ENCODE results near the gene GRAP. TPM values are rescaled to one million over a fixed set of nuclear protein-coding genes. Genes with fewer than 3 reads are reported as not detected.

Gene GRAP
- total RNA-seq, 6 experiments from 2014 or later, result 0.10 to 0.48 (median 0.14) TPM; not detected in 3

DNA sequence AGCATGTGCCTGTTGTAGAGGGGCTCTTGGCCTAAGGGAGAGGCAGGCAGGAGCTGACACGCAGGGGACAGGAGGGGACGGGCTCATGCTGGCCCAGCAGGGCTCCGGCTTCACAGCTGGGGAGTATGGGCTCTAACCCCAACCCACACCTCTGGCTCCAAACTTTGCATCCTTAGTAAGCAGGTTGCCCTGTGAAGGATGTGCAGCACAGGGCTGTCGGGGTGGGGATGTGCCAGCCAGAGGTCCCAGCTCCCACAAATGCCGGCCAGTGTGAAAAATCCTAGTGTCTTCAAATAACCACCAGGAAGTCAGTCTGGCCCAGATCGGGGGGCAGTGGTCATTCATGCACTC is 28.2 kb downstream of the GRAP start:
- no peak for DNase-seq
- H3K4me3 Mint-ChIP-seq, result no peak overlapping the region
- H3K36me3 Mint-ChIP-seq (ENCODE audit: low read depth), result no peaks in the 10 kb centered on the region
- H3K27me3 Mint-ChIP-seq (ENCODE audit: insufficient read depth), result peaks cover 3% of the 10 kb centered on the region; the same call in 1 of the 2 replicates
- H3K9me3 Mint-ChIP-seq, result no peaks in the 10 kb centered on the region
- H3K27ac Mint-ChIP-seq, result no peak overlapping the region
- TF ChIP-seq, protein P1, sequence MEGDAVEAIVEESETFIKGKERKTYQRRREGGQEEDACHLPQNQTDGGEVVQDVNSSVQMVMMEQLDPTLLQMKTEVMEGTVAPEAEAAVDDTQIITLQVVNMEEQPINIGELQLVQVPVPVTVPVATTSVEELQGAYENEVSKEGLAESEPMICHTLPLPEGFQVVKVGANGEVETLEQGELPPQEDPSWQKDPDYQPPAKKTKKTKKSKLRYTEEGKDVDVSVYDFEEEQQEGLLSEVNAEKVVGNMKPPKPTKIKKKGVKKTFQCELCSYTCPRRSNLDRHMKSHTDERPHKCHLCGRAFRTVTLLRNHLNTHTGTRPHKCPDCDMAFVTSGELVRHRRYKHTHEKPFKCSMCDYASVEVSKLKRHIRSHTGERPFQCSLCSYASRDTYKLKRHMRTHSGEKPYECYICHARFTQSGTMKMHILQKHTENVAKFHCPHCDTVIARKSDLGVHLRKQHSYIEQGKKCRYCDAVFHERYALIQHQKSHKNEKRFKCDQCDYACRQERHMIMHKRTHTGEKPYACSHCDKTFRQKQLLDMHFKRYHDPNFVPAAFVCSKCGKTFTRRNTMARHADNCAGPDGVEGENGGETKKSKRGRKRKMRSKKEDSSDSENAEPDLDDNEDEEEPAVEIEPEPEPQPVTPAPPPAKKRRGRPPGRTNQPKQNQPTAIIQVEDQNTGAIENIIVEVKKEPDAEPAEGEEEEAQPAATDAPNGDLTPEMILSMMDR (IDR thresholded peaks at IDR 0.05), result no peak
- peaks cover 12% of the 10 kb centered on the region for H3K4me1 Mint-ChIP-seq (ENCODE audit: low read depth)

- peaks cover 3% of the 10 kb centered on the region; the same call in 1 of the 2 replicates for H3K27me3 Mint-ChIP-seq (ENCODE audit: insufficient read depth)
- TF ChIP-seq, protein P1 (IDR thresholded peaks at IDR 0.05), result no peak
These were observed 28.8 kb downstream of the GRAP start for GRCh38 chr17:19017804-19018599.

GRCh38 chr17:19017401-19017800 is 29.4 kb downstream of the GRAP start:
- Mint-ChIP-seq H3K27me3 (ENCODE audit: insufficient read depth) (peaks cover 3% of the 10 kb centered on the region; the same call in 1 of the 2 replicates), H3K36me3 (ENCODE audit: low read depth) (no peaks in the 10 kb centered on the region), H3K4me3 (no peak overlapping the region), H3K27ac (no peak overlapping the region), H3K4me1 (ENCODE audit: low read depth) (peaks cover 12% of the 10 kb centered on the region), H3K9me3 (no peaks in the 10 kb centered on the region)
- DNase-seq, result no peak
- TF ChIP-seq, protein P1 (IDR thresholded peaks at IDR 0.05), result no peak

More at GRCh38 chr17:19017804-19018599, 28.8 kb downstream of the GRAP start:
- no peak overlapping the region for H3K27ac Mint-ChIP-seq
- H3K4me1 Mint-ChIP-seq (ENCODE audit: low read depth), result peaks cover 12% of the 10 kb centered on the region
- H3K9me3 Mint-ChIP-seq, result no peaks in the 10 kb centered on the region
- no peaks in the 10 kb centered on the region for H3K36me3 Mint-ChIP-seq (ENCODE audit: low read depth)
- no peak for DNase-seq
- H3K4me3 Mint-ChIP-seq, result no peak overlapping the region

GRCh38 chr17:19016881-19017280 is 29.9 kb downstream of the GRAP start:
- Mint-ChIP-seq H3K27me3 (ENCODE audit: insufficient read depth) (peaks cover 3% of the 10 kb centered on the region; the same call in 1 of the 2 replicates), H3K27ac (no peak overlapping the region), H3K4me1 (ENCODE audit: low read depth) (peaks cover 12% of the 10 kb centered on the region), H3K36me3 (ENCODE audit: low read depth) (no peaks in the 10 kb centered on the region), H3K9me3 (no peaks in the 10 kb centered on the region), H3K4me3 (no peak overlapping the region)
- TF ChIP-seq, protein P1 (IDR thresholded peaks at IDR 0.05), result no peak
- DNase-seq, result no peak

- Mint-ChIP-seq H3K36me3 (ENCODE audit: low read depth) (no peaks in the 10 kb centered on the region), H3K9me3 (no peaks in the 10 kb centered on the region), H3K4me3 (no peak overlapping the region), H3K4me1 (ENCODE audit: low read depth) (peaks cover 13% of the 10 kb centered on the region), H3K27me3 (ENCODE audit: insufficient read depth) (peaks cover 3% of the 10 kb centered on the region; the same call in 1 of the 2 replicates), H3K27ac (no peak overlapping the region)
- no peak for DNase-seq
- TF ChIP-seq, protein P1 (IDR thresholded peaks at IDR 0.05), result no peak
These were observed 30.5 kb downstream of the GRAP start for GRCh38 chr17:19016297-19016696.

Data from HFFc6 (cell line).